Fibroblast of lung (primary cell): ENCODE results near the gene DKK2.

Experiments used
- EZH2 ChIP-seq: IDR thresholded peaks from 2 replicates; pipeline ENCODE4 v1.5.1; 2012; ENCODE audit warnings: low read length, control low read depth, mild to moderate bottlenecking; ENCODE audit errors: missing control alignments
- TF ChIP-seq, protein P1 (sequence below), 2 donors: IDR thresholded peaks in 1 of 2; conservative IDR thresholded peaks in 1 of 2; 1 replicate in 1 of 2; 2 replicates in 1 of 2; pipeline ENCODE4 v1.5.1; 2011 to 2012; ENCODE audit warnings: low read length in 2 of 2, control low read depth in 1 of 2, inconsistent platforms in 1 of 2, low read depth in 1 of 2, mild to moderate bottlenecking in 1 of 2

DNA sequence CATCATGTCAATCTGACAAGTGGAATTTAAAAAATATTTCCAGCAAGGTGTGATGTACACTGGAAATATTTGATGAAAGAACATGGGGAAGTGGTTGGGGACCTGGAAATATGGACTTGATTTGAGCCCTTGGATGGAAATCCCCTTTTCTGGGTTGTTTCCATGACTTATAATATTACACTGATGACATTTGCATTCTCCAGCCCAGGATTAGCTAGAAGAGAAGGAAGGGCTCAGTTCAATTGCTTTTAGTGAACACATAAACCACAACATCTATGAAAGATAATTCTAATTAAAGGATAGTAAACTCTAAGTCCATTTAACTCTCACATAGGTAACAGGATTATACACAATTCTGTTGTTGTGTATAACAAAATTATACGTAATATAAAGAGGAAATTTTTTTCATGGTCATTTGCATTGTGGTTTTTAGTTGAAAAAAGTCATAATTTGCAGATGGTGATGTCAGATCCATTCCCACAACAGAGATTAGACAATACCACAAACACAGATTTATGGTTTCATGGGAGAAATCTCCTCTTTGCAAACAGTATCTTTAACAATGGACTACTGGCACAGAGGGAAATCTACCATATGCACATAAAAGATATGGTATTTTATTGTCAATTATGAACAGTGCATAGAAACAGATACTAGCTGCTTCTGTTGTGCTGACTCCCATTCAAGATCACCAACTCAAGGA is 126.5 kb downstream of the DKK2 start:
- TF ChIP-seq, protein P1, sequence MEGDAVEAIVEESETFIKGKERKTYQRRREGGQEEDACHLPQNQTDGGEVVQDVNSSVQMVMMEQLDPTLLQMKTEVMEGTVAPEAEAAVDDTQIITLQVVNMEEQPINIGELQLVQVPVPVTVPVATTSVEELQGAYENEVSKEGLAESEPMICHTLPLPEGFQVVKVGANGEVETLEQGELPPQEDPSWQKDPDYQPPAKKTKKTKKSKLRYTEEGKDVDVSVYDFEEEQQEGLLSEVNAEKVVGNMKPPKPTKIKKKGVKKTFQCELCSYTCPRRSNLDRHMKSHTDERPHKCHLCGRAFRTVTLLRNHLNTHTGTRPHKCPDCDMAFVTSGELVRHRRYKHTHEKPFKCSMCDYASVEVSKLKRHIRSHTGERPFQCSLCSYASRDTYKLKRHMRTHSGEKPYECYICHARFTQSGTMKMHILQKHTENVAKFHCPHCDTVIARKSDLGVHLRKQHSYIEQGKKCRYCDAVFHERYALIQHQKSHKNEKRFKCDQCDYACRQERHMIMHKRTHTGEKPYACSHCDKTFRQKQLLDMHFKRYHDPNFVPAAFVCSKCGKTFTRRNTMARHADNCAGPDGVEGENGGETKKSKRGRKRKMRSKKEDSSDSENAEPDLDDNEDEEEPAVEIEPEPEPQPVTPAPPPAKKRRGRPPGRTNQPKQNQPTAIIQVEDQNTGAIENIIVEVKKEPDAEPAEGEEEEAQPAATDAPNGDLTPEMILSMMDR (conservative IDR thresholded peaks at IDR 0.05 in 1 of 2, IDR thresholded peaks at IDR 0.05 in 1 of 2; ENCODE audit: low read depth in 1 of 2, low read length in 2 of 2): no peak
- TF ChIP-seq EZH2: no peak
